Measurements from ENCODE around the gene IPO7. TPM values are rescaled to one million over a fixed set of nuclear protein-coding genes. Genes with fewer than 3 reads are reported as not detected.

The IPO7 gene
- total and polyA plus RNA-seq, 4 donors: 6.4 to 47.1 (median 32.2) TPM

- Histone ChIP-seq H3K27me3 (ENCODE audit: control insufficient read depth in 4 of 4, insufficient read depth in 4 of 4, low read length in 3 of 4) (no peaks in the 10 kb centered on the region), H3K4me3 (ENCODE audit: low read depth in 1 of 3, low read length in 3 of 3) (no peak overlapping the region), H3K36me3 (ENCODE audit: control insufficient read depth in 4 of 4, insufficient read depth in 3 of 4, low read depth in 1 of 4, low read length in 3 of 4) (peaks cover 0 to 5% (median 3%) of the 10 kb centered on the region in 4 donors), H3K9ac (ENCODE audit: low read depth in 1 of 2, low read length in 2 of 2) (no peak overlapping the region), H3K4me1 (ENCODE audit: control insufficient read depth in 4 of 4, insufficient read depth in 4 of 4, low read length in 3 of 4) (peaks cover 0 to 3% (median 0%) of the 10 kb centered on the region in 4 donors), H3K9me3 (ENCODE audit: control insufficient read depth in 4 of 4, low read length in 3 of 4) (no peaks in the 10 kb centered on the region), H3K27ac (ENCODE audit: low read depth in 1 of 2, low read length in 2 of 2) (no peak overlapping the region)
- TF ChIP-seq MAX (IDR thresholded peaks at IDR 0.05): no peak
- TF ChIP-seq FOXA2 (IDR thresholded peaks at IDR 0.05): no peak
- TF ChIP-seq SP1 (IDR thresholded peaks at IDR 0.05): no peak
- no peak for TF ChIP-seq RXRA (IDR thresholded peaks at IDR 0.05)
- no peak for TF ChIP-seq HNF4G (IDR thresholded peaks at IDR 0.05)
- no peak for TF ChIP-seq HNF4A (conservative IDR thresholded peaks at IDR 0.05)
- no peak for TF ChIP-seq NR2F2 (IDR thresholded peaks at IDR 0.05)
- TF ChIP-seq TAF1 (conservative IDR thresholded peaks at IDR 0.05): no peak
- no peak for TF ChIP-seq GABPA (IDR thresholded peaks at IDR 0.05 in 1 of 2, conservative IDR thresholded peaks at IDR 0.05 in 1 of 2)
- TF ChIP-seq REST (IDR thresholded peaks at IDR 0.05): no peak
- no peak for TF ChIP-seq CTCF (IDR thresholded peaks at IDR 0.05; ENCODE audit: low read depth, low read length, missing input control)
- no peak for TF ChIP-seq ZBTB33 (IDR thresholded peaks at IDR 0.05)
- no peak for TF ChIP-seq EGR1 (IDR thresholded peaks at IDR 0.05; ENCODE audit: low read depth in 2 of 2)
- WGBS: 96% methylated on average over 3 of the region's 3 CpGs
- DNase-seq (ENCODE audit: low spot score): no peak
These were observed 12.3 kb downstream of the IPO7 start for GRCh38 chr11:9396752-9397151.

- DNase-seq (ENCODE audit: low spot score): no peak
- H3K9me3 ChIP-seq (ENCODE audit: control insufficient read depth in 4 of 4, low read length in 3 of 4): no peaks in the 10 kb centered on the region
- H3K4me3 ChIP-seq (ENCODE audit: low read depth in 1 of 3, low read length in 3 of 3): no peak overlapping the region
- H3K9ac ChIP-seq (ENCODE audit: low read depth in 1 of 2, low read length in 2 of 2): no peak overlapping the region
- H3K27ac ChIP-seq (ENCODE audit: low read depth in 1 of 2, low read length in 2 of 2): no peak overlapping the region
- no peaks in the 10 kb centered on the region for H3K27me3 ChIP-seq (ENCODE audit: control insufficient read depth in 4 of 4, insufficient read depth in 4 of 4, low read length in 3 of 4)
- H3K36me3 ChIP-seq (ENCODE audit: control insufficient read depth in 4 of 4, insufficient read depth in 3 of 4, low read depth in 1 of 4, low read length in 3 of 4): peaks cover 0 to 4% (median 2%) of the 10 kb centered on the region in 4 donors
- H3K4me1 ChIP-seq (ENCODE audit: control insufficient read depth in 4 of 4, insufficient read depth in 4 of 4, low read length in 3 of 4): peaks cover 0 to 3% (median 0%) of the 10 kb centered on the region in 4 donors
- WGBS: 91% methylated on average over 4 of the region's 4 CpGs
- TF ChIP-seq HNF4G (IDR thresholded peaks at IDR 0.05) (no peak), RAD21 (IDR thresholded peaks at IDR 0.05) (no peak), HNF4A (conservative IDR thresholded peaks at IDR 0.05) (no peak), SP1 (IDR thresholded peaks at IDR 0.05) (no peak), TAF1 (conservative IDR thresholded peaks at IDR 0.05) (no peak), NR2F2 (IDR thresholded peaks at IDR 0.05) (no peak), ZBTB33 (IDR thresholded peaks at IDR 0.05) (no peak), RXRA (IDR thresholded peaks at IDR 0.05) (no peak), FOXA1 (IDR thresholded peaks at IDR 0.05) (no peak), YY1 (IDR thresholded peaks at IDR 0.05) (no peak), CTCF (IDR thresholded peaks at IDR 0.05; ENCODE audit: low read depth, low read length, missing input control) (no peak), JUND (IDR thresholded peaks at IDR 0.05) (no peak), GABPA (IDR thresholded peaks at IDR 0.05 in 1 of 2, conservative IDR thresholded peaks at IDR 0.05 in 1 of 2) (no peak), MAX (IDR thresholded peaks at IDR 0.05) (no peak), EGR1 (IDR thresholded peaks at IDR 0.05; ENCODE audit: low read depth in 2 of 2) (no peak), FOXA2 (IDR thresholded peaks at IDR 0.05) (no peak)
These were observed 13.6 kb downstream of the IPO7 start for GRCh38 chr11:9397746-9398680.
